ENCODE data around the gene WDR59. TPM values are rescaled to one million over a fixed set of nuclear protein-coding genes. Genes with fewer than 3 reads are reported as not detected.

WDR59 gene
- polyA plus RNA-seq, 3 donors, result 6.7 to 44.4 (median 7.8) TPM

- Mint-ChIP-seq H3K27ac (no peak overlapping the region), H3K4me3 (no peak overlapping the region), H3K36me3 (peaks cover under 1 to 9% of the 10 kb centered on the region in 2 donors), H3K9me3 (peaks cover 0 to 2% (median 0%) of the 10 kb centered on the region in 7 donors), H3K27me3 (ENCODE audit: low read depth in 3 of 3) (peaks cover 11 to 22% (median 17%) of the 10 kb centered on the region in 3 donors), H3K4me1 (peaks cover 27% of the 10 kb centered on the region)
- no CpG with 5 or more reads among the region's 8 CpGs for WGBS (ENCODE audit: insufficient coverage)
- peaks cover 20 to 37% of the 10 kb centered on the region in 2 donors for H3K4me1 ChIP-seq (ENCODE audit: control insufficient read depth in 1 of 2, insufficient read depth in 2 of 2, low read length in 2 of 2)
- peaks cover 21% of the 10 kb centered on the region for H4K20me1 ChIP-seq (ENCODE audit: insufficient read depth, low read length)
- no peak overlapping the region for H3K27ac ChIP-seq (ENCODE audit: low read depth in 1 of 2, low read length in 2 of 2)
- peaks cover 29% of the 10 kb centered on the region for H3K79me2 ChIP-seq (ENCODE audit: insufficient read depth, low read length)
- TF ChIP-seq CTCF (IDR thresholded peaks at IDR 0.05), result no peak
- H3K27me3 ChIP-seq (ENCODE audit: control insufficient read depth in 2 of 2, insufficient read depth in 2 of 2, low read length in 2 of 2), result peaks cover 0 to 8% of the 10 kb centered on the region in 2 donors
- DNase-seq, result no peak
- intact Hi-C loops (cut with micrococcal nuclease), result loop anchor here in 1 of 2 donors (5.0 kb wide), 1 partner anchor 115 kb away; no protein-coding TSS in a partner anchor
- H3K4me2 ChIP-seq (replicated peaks; ENCODE audit: extremely low read depth, low read length, poor library complexity, severe bottlenecking), result no peak overlapping the region
- no peaks in the 10 kb centered on the region for H3K9me3 ChIP-seq (replicated peaks in 1 of 2; ENCODE audit: control insufficient read depth in 1 of 2, insufficient read depth in 1 of 2, low read length in 2 of 2)
- H2AFZ ChIP-seq (ENCODE audit: insufficient read depth, low read depth, low read length, poor library complexity, severe bottlenecking), result no peak overlapping the region
- H3K4me3 ChIP-seq (replicated peaks in 1 of 3; ENCODE audit: low read depth in 2 of 3, low read length in 3 of 3), result no peak overlapping the region
- H3K9ac ChIP-seq (ENCODE audit: insufficient read depth, low read length, poor library complexity, severe bottlenecking), result no peak overlapping the region
- no peaks in the 10 kb centered on the region for H3K36me3 ChIP-seq (replicated peaks in 1 of 2; ENCODE audit: control insufficient read depth in 1 of 2, insufficient read depth in 2 of 2, low read length in 2 of 2)
Measured at GRCh38 chr16:74997042-74997491, 12.1 kb upstream of the WDR59 start.

DNA sequence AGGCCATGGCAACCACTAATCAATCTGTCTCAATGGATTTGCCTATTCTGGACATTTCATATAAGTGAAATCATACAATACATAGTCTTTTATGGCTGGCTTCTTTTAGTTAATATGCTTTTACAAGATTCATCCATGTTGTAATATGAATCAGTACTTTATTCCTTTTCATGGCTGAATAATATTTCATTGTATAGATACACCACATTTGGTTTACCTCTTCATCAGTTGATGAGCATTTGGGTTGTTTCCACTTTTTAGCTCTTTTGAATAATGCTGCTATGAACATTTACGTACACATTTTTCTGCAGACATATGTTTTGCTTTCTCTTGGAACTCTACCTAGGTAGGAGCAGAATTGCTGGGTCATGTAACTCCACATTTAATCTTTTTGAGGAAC, 11.1 kb upstream of the WDR59 start:
- H3K27ac ChIP-seq (ENCODE audit: low read depth in 1 of 2, low read length in 2 of 2), result no peak overlapping the region
- H3K9me3 ChIP-seq (replicated peaks in 1 of 2; ENCODE audit: control insufficient read depth in 1 of 2, insufficient read depth in 1 of 2, low read length in 2 of 2), result no peaks in the 10 kb centered on the region
- H3K79me2 ChIP-seq (ENCODE audit: insufficient read depth, low read length), result peaks cover 18% of the 10 kb centered on the region
- H3K9ac ChIP-seq (ENCODE audit: insufficient read depth, low read length, poor library complexity, severe bottlenecking), result no peak overlapping the region
- H3K27me3 Mint-ChIP-seq (ENCODE audit: low read depth in 3 of 3), result peaks cover 10 to 22% (median 17%) of the 10 kb centered on the region in 3 donors
- DNase-seq, result no peak
- no peak overlapping the region for H2AFZ ChIP-seq (ENCODE audit: insufficient read depth, low read depth, low read length, poor library complexity, severe bottlenecking)
- no peak for TF ChIP-seq CTCF (IDR thresholded peaks at IDR 0.05)
- no peak overlapping the region for H3K4me2 ChIP-seq (replicated peaks; ENCODE audit: extremely low read depth, low read length, poor library complexity, severe bottlenecking)
- H3K36me3 Mint-ChIP-seq, result peaks cover 0 to 3% of the 10 kb centered on the region in 2 donors
- H3K9me3 Mint-ChIP-seq, result peaks cover 0 to 2% (median 0%) of the 10 kb centered on the region in 7 donors
- H4K20me1 ChIP-seq (ENCODE audit: insufficient read depth, low read length), result peaks cover 12% of the 10 kb centered on the region
- H3K36me3 ChIP-seq (replicated peaks in 1 of 2; ENCODE audit: control insufficient read depth in 1 of 2, insufficient read depth in 2 of 2, low read length in 2 of 2), result no peaks in the 10 kb centered on the region
- intact Hi-C loops (cut with micrococcal nuclease), result loop anchor here in 1 of 2 donors (5.0 kb wide), 1 partner anchor 116 kb away; no protein-coding TSS in a partner anchor
- H3K4me3 ChIP-seq (replicated peaks in 1 of 3; ENCODE audit: low read depth in 2 of 3, low read length in 3 of 3), result no peak overlapping the region
- peaks cover 18% of the 10 kb centered on the region for H3K4me1 Mint-ChIP-seq
- no peak overlapping the region for H3K27ac Mint-ChIP-seq
- H3K4me3 Mint-ChIP-seq, result no peak overlapping the region
- H3K27me3 ChIP-seq (ENCODE audit: control insufficient read depth in 2 of 2, insufficient read depth in 2 of 2, low read length in 2 of 2), result peaks cover 0 to 8% of the 10 kb centered on the region in 2 donors
- WGBS (ENCODE audit: insufficient coverage), result 100% methylated on average over 1 of the region's 1 CpG
- H3K4me1 ChIP-seq (ENCODE audit: control insufficient read depth in 1 of 2, insufficient read depth in 2 of 2, low read length in 2 of 2), result peaks cover 17 to 27% of the 10 kb centered on the region in 2 donors
